Activated CD8-positive, alpha-beta T cell treated with anti-CD3 and anti-CD28 coated beads, Interleukin-2, amount 10 ng/mL, durations not matched to agents 7 days and 5 days (primary cell): Measurements from ENCODE around the gene COQ4. TPM values are rescaled to one million over a fixed set of nuclear protein-coding genes. Genes with fewer than 3 reads are reported as not detected.

Experiments used
- ATAC-seq: fragments of 150-1000 bp; cut with Tn5 transposase; one replicate; pipeline ENCODE4 v1.10.0; 2021; ENCODE audit warnings: moderate library complexity
- CTCF ChIA-PET: fragments of 350-600 bp; sonication (Branson Sonifier 250); formaldehyde crosslinking; loops from one replicate; lab custom pipeline; 2021; ENCODE audit warnings: antibody characterized with exemption; lab: Charles Lee
- POLR2A ChIA-PET: fragments of 350-600 bp; sonication (Branson Sonifier 250); formaldehyde crosslinking; loops from one replicate; lab custom pipeline; 2021; ENCODE audit warnings: antibody characterized with exemption; lab: Charles Lee
- DNase-seq: peaks from one replicate; pipeline ENCODE4 v3.0.0-alpha.2; 2020
- H3K27ac Mint-ChIP-seq: one replicate; pipeline ENCODE4 v1.8.0; 2021; ENCODE audit warnings: mild to moderate bottlenecking, mixed read lengths
- H3K27me3 Mint-ChIP-seq: one replicate; pipeline ENCODE4 v1.8.0; 2021; ENCODE audit warnings: low read depth, mixed read lengths
- H3K36me3 Mint-ChIP-seq: one replicate; pipeline ENCODE4 v1.8.0; 2021; ENCODE audit warnings: low read depth, mixed read lengths
- H3K4me1 Mint-ChIP-seq: one replicate; pipeline ENCODE4 v1.8.0; 2021; ENCODE audit warnings: low read depth, mixed read lengths
- H3K4me3 Mint-ChIP-seq: one replicate; pipeline ENCODE4 v1.8.0; 2021; ENCODE audit warnings: mild to moderate bottlenecking, mixed read lengths
- H3K9me3 Mint-ChIP-seq: one replicate; pipeline ENCODE4 v1.8.0; 2022; ENCODE audit warnings: mixed read lengths; ENCODE audit not compliant: insufficient read depth
- total RNA-seq, 2 experiments: library from RNA; stranded (reverse); gene quantifications; one replicate each; pipeline ENCODE4 v1.2.3, GENCODE V29; 2021

The COQ4 gene
- total RNA-seq, 2 experiments from 2014 or later = 31.8 to 34.9 TPM

DNA sequence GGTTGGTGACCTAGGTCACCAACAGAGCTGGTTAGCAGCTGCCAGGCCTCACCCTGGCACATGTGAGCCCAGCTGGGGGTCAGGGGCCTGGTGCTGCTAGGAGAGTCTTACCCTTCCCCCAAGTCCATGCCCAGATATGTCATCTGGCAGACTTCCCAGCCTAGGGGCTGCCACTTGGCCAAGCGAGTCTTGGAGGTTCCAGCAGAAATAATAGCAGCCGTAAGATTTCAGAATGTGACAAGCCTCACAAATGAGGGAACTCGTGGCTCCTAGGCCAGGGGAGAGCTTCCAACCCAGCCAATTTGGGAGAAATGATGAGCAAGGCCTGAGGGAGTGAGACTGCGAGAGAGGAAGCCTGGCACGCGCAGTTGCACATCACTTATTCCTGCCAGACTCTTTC lies 59.6 kb downstream of the COQ4 start:
- H3K9me3 Mint-ChIP-seq = no peaks in the 10 kb centered on the region
- no peak for ATAC-seq
- no peak for DNase-seq
- H3K4me3 Mint-ChIP-seq = no peak overlapping the region
- peaks cover 19% of the 10 kb centered on the region for H3K36me3 Mint-ChIP-seq
- no peak overlapping the region for H3K27ac Mint-ChIP-seq
- POLR2A ChIA-PET = no interaction called here
- CTCF ChIA-PET = interaction anchor here (1.4 kb wide), 1 partner anchor 15 kb away, joined by 3 read pairs; no protein-coding TSS in a partner anchor
- no peaks in the 10 kb centered on the region for H3K27me3 Mint-ChIP-seq
- no peaks in the 10 kb centered on the region for H3K4me1 Mint-ChIP-seq

DNA sequence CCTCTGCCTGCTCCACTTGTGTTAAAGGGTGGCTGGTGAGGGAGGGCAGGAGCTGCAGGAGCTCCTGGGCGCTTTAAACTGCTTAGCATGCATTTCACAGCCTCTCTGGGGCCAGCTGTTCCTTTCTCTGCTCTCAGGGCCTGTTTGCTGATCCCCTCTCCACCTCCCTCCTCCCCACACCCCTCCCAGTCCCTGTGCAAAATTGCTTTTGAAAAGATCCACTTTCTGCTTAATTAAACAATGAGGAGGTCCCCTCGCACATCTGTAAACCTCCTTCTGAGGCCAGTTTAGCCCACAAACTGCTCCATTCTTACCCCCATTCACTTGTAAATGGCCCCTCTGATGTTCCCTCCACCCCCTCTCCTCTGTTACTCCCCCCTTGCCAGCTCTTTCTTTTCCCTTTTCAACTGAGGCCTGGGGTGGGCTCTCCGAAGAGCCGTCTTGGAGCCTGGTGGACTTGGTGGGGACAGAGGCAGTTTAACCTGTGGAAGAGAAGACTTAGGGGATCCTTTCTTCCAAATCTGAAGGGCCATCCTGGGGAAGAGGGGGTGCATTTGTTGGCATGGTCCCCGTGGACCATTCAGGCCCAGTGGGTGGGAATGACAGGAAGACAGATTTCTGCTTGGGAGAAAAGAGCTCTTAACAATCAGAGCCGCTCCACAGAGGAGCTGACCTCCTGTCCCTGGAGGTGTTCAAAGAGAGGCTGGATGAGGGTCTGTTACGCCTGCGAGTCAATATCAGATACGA lies 60.5 kb downstream of the COQ4 start:
- no peak for DNase-seq
- no peak for ATAC-seq
- ChIA-PET POLR2A (no interaction called here), CTCF (interaction anchor here (1.4 kb wide), 1 partner anchor 16 kb away, joined by 3 read pairs; no protein-coding TSS in a partner anchor)
- Mint-ChIP-seq H3K27me3 (no peaks in the 10 kb centered on the region), H3K9me3 (no peaks in the 10 kb centered on the region), H3K4me3 (no peak overlapping the region), H3K36me3 (peaks cover 19% of the 10 kb centered on the region), H3K27ac (no peak overlapping the region), H3K4me1 (no peaks in the 10 kb centered on the region)

Other genes with a start within 250 kb of the COQ4 start
- 10 to 100 TPM; 51.8 to 57.7 TPM for gene PTGES2, start 195.1 kb upstream of the COQ4 start, total RNA-seq
- not detected for gene LCN2, start 173.4 kb upstream of the COQ4 start, total RNA-seq
- 100 to 1,000 TPM in 1 of 2 experiments, 10 to 100 TPM in 1; 94.3 to 105 TPM for gene BBLN, start 162.6 kb upstream of the COQ4 start, total RNA-seq
- 100 to 1,000 TPM; 121 to 127 TPM for gene CIZ1, start 131.3 kb upstream of the COQ4 start, total RNA-seq
- under 1 TPM; 0.21 to 0.29 TPM for gene DNM1, start 119.5 kb upstream of the COQ4 start, total RNA-seq
- 10 to 100 TPM; 57.9 to 58.8 TPM for gene GOLGA2, start 46.8 kb upstream of the COQ4 start, total RNA-seq
- gene SWI5, start 46.6 kb upstream of the COQ4 start, total RNA-seq = 10 to 100 TPM; 12.2 to 13.7 TPM
- gene TRUB2, start 392 bp upstream of the COQ4 start, total RNA-seq = 10 to 100 TPM; 25.5 to 27.7 TPM
- gene SLC27A4, start 17.7 kb downstream of the COQ4 start, total RNA-seq = 10 to 100 TPM; 19.0 to 21.7 TPM
- 10 to 100 TPM; 78.9 to 79.9 TPM for gene URM1, start 48.5 kb downstream of the COQ4 start, total RNA-seq
- gene CERCAM, start 98.0 kb downstream of the COQ4 start, total RNA-seq = 1 to 10 TPM; 3.9 to 4.2 TPM
- 10 to 100 TPM; 77.5 to 82.8 TPM for gene ODF2, start 133.2 kb downstream of the COQ4 start, total RNA-seq
- 10 to 100 TPM; 46.5 to 47.7 TPM for gene GLE1, start 181.9 kb downstream of the COQ4 start, total RNA-seq
- gene SPTAN1, start 229.7 kb downstream of the COQ4 start, total RNA-seq = 100 to 1,000 TPM; 292 to 303 TPM